Astrocyte (in vitro differentiated cells and primary cell): Measurements from ENCODE around the gene COBL. TPM values are rescaled to one million over a fixed set of nuclear protein-coding genes. Genes with fewer than 3 reads are reported as not detected.

Experiments used
- DNase-seq: peaks from one replicate; pipeline ENCODE4 v3.0.0-alpha.2; 2010; ENCODE audit warnings: low read depth
- FAIRE-seq: peaks from 2 replicates; lab custom pipeline; 2011; peaks lifted over from hg19 to GRCh38; lab: Jason Lieb, UNC
- H2AFZ ChIP-seq: 2 replicates; pipeline ENCODE4 v1.6.0; 2012; ENCODE audit warnings: low read depth, low read length, inconsistent platforms
- H3K27ac ChIP-seq: 2 replicates; pipeline ENCODE4 v1.5.1; 2011; ENCODE audit warnings: low read depth, low read length, inconsistent platforms
- H3K27me3 ChIP-seq: 2 replicates; pipeline ENCODE4 v1.6.0; 2011; ENCODE audit warnings: low read length, inconsistent platforms; ENCODE audit not compliant: insufficient read depth
- H3K36me3 ChIP-seq: 2 replicates; pipeline ENCODE4 v1.5.1; 2011; ENCODE audit warnings: low read length, inconsistent platforms; ENCODE audit not compliant: insufficient read depth
- H3K4me1 ChIP-seq: 2 replicates; pipeline ENCODE4 v1.5.1; 2011; ENCODE audit warnings: low read length, inconsistent platforms; ENCODE audit not compliant: insufficient read depth
- H3K4me2 ChIP-seq: 2 replicates; pipeline ENCODE4 v1.6.0; 2012; ENCODE audit warnings: low read length, inconsistent platforms
- H3K4me3 ChIP-seq: 2 replicates; pipeline ENCODE4 v1.5.1; 2011; ENCODE audit warnings: low read depth, mild to moderate bottlenecking, low read length, inconsistent platforms; ENCODE audit not compliant: insufficient read depth
- H3K79me2 ChIP-seq: 2 replicates; pipeline ENCODE4 v1.6.0; 2012; ENCODE audit warnings: mild to moderate bottlenecking, low read length, inconsistent platforms; ENCODE audit not compliant: insufficient read depth
- H3K9ac ChIP-seq: 2 replicates; pipeline ENCODE4 v1.6.0; 2012; ENCODE audit warnings: mild to moderate bottlenecking, low read length, inconsistent platforms
- H3K9me3 ChIP-seq: 2 replicates; pipeline ENCODE4 v1.5.1; 2012; ENCODE audit warnings: low read depth, mild to moderate bottlenecking, low read length, inconsistent platforms; ENCODE audit not compliant: insufficient read depth
- H4K20me1 ChIP-seq: 2 replicates; pipeline ENCODE4 v1.6.0; 2012; ENCODE audit warnings: low read length, inconsistent platforms; ENCODE audit not compliant: insufficient read depth
- H3K27ac Mint-ChIP-seq: one replicate; pipeline ENCODE4 v1.8.0; 2021; ENCODE audit warnings: mild to moderate bottlenecking, mixed read lengths; ENCODE audit not compliant: unreplicated experiment
- H3K27me3 Mint-ChIP-seq: one replicate; pipeline ENCODE4 v1.8.0; 2021; ENCODE audit warnings: low read depth, mixed read lengths; ENCODE audit not compliant: unreplicated experiment
- H3K36me3 Mint-ChIP-seq: one replicate; pipeline ENCODE4 v1.8.0; 2021; ENCODE audit warnings: low read depth, mixed read lengths; ENCODE audit not compliant: unreplicated experiment
- H3K4me1 Mint-ChIP-seq: one replicate; pipeline ENCODE4 v1.8.0; 2021; ENCODE audit warnings: low read depth, mixed read lengths; ENCODE audit not compliant: unreplicated experiment
- H3K4me3 Mint-ChIP-seq: one replicate; pipeline ENCODE4 v1.8.0; 2021; ENCODE audit warnings: mild to moderate bottlenecking, moderate library complexity, mixed read lengths; ENCODE audit not compliant: unreplicated experiment
- H3K9me3 Mint-ChIP-seq: one replicate; pipeline ENCODE4 v1.8.0; 2021; ENCODE audit warnings: mild to moderate bottlenecking, mixed read lengths; ENCODE audit not compliant: unreplicated experiment
- CTCF ChIP-seq: IDR thresholded peaks from 2 replicates; pipeline ENCODE4 v1.5.1; 2011; ENCODE audit warnings: low read depth, mild to moderate bottlenecking, inconsistent platforms, low read length, moderate library complexity; ENCODE audit not compliant: insufficient read depth
- EZH2 ChIP-seq: IDR thresholded peaks from 2 replicates; pipeline ENCODE4 v1.6.1; 2012; ENCODE audit warnings: mild to moderate bottlenecking, low read length, inconsistent platforms; ENCODE audit not compliant: insufficient read depth
- total RNA-seq: library from RNA; stranded (reverse); gene quantifications from 2 replicates; pipeline ENCODE4 v1.2.1, GENCODE V29; 2021

The COBL gene
- total RNA-seq, 1 donor from 2014 or later, result 6.4 TPM

- Histone ChIP-seq H3K27ac (no peak overlapping the region), H3K4me1 (no peaks in the 10 kb centered on the region), H2AFZ (no peak overlapping the region), H3K79me2 (no peaks in the 10 kb centered on the region), H3K36me3 (no peaks in the 10 kb centered on the region), H3K4me2 (no peak overlapping the region), H3K9me3 (no peaks in the 10 kb centered on the region), H4K20me1 (no peaks in the 10 kb centered on the region), H3K4me3 (no peak overlapping the region), H3K27me3 (no peaks in the 10 kb centered on the region), H3K9ac (no peak overlapping the region)
- DNase-seq (no peak), FAIRE-seq (no peak)
- H3K4me3 Mint-ChIP-seq, result no peak overlapping the region
- TF ChIP-seq CTCF, result no peak
- TF ChIP-seq EZH2, result no peak
- H3K9me3 Mint-ChIP-seq, result no peaks in the 10 kb centered on the region
- no peaks in the 10 kb centered on the region for H3K27me3 Mint-ChIP-seq
- no peak overlapping the region for H3K27ac Mint-ChIP-seq
- peaks cover 2% of the 10 kb centered on the region for H3K4me1 Mint-ChIP-seq
- H3K36me3 Mint-ChIP-seq, result no peaks in the 10 kb centered on the region
These were observed 151.3 kb downstream of the COBL start for GRCh38 chr7:51165337-51165736.

DNA sequence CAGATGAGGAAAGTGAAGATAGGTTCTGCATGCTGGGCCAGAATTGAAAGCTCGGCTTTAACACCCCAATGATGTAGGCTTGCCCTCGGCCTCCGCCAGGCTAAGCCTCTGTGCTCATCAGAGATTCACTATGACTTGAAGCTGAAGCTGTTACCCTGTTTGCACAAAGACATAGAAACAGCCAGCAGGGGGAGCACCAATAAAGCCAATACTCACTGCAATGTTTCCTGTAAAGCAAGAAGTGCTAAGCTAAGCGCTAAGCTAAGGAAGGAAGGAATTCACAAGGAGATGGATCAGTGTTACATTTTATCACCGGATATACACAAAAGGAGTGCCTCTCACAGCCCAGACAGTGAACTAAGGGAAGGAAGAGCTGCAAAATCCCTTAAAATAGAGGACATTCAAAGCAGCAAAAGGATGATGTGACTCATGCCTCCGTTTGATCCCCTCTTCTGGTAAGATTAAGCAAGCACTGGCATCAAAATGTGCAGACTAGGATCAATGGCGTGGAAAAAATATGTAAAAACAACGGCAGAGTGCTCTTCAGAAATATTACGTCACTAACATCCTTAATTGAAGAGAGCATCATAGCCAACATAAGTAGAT, 153.8 kb downstream of the COBL start:
- Histone ChIP-seq H4K20me1 (no peaks in the 10 kb centered on the region), H3K79me2 (no peaks in the 10 kb centered on the region), H3K27ac (no peak overlapping the region), H3K4me3 (no peak overlapping the region), H3K4me1 (no peaks in the 10 kb centered on the region), H3K9ac (no peak overlapping the region), H2AFZ (peak overlapping the region; percentile 45), H3K9me3 (no peaks in the 10 kb centered on the region), H3K4me2 (no peak overlapping the region), H3K36me3 (no peaks in the 10 kb centered on the region), H3K27me3 (peaks cover 2% of the 10 kb centered on the region)
- TF ChIP-seq CTCF (peak; percentile 84), EZH2 (no peak)
- no peak overlapping the region for H3K27ac Mint-ChIP-seq
- no peak overlapping the region for H3K4me3 Mint-ChIP-seq
- DNase-seq (peak; percentile 61), FAIRE-seq (peak; percentile 96)
- no peaks in the 10 kb centered on the region for H3K9me3 Mint-ChIP-seq
- H3K27me3 Mint-ChIP-seq, result no peaks in the 10 kb centered on the region
- H3K36me3 Mint-ChIP-seq, result no peaks in the 10 kb centered on the region
- H3K4me1 Mint-ChIP-seq, result peaks cover 2% of the 10 kb centered on the region

DNA sequence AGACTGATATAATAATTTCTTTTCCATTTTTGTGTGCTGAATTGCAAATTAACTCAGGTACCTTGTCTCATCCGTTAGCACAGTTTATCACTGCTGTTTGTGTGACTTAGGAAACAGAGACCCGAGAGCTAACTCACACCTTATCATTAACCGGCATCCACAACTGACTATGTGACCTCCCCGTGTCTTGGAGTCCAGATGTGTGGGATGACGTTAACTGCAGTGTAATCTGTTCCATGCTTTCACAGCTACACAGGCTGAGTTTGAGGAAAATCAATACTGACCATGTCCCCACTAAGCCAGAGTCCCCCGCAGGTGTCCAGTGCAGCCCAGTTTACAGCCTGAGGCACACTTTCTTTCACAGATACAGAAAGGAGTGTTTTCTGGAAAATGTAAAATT, 154.7 kb downstream of the COBL start:
- no peak overlapping the region for H3K4me2 ChIP-seq
- H3K36me3 ChIP-seq, result no peaks in the 10 kb centered on the region
- no peaks in the 10 kb centered on the region for H3K36me3 Mint-ChIP-seq
- no peak overlapping the region for H3K27ac Mint-ChIP-seq
- H3K27ac ChIP-seq, result no peak overlapping the region
- H3K4me3 Mint-ChIP-seq, result no peak overlapping the region
- H3K27me3 ChIP-seq, result peaks cover 2% of the 10 kb centered on the region
- H3K4me1 ChIP-seq, result no peaks in the 10 kb centered on the region
- TF ChIP-seq CTCF, result no peak
- no peak for TF ChIP-seq EZH2
- no peak overlapping the region for H3K9ac ChIP-seq
- H4K20me1 ChIP-seq, result no peaks in the 10 kb centered on the region
- no peaks in the 10 kb centered on the region for H3K9me3 ChIP-seq
- no peak overlapping the region for H3K4me3 ChIP-seq
- no peaks in the 10 kb centered on the region for H3K27me3 Mint-ChIP-seq
- H2AFZ ChIP-seq, result no peak overlapping the region
- H3K79me2 ChIP-seq, result no peaks in the 10 kb centered on the region
- FAIRE-seq (no peak), DNase-seq (no peak)
- no peaks in the 10 kb centered on the region for H3K9me3 Mint-ChIP-seq
- H3K4me1 Mint-ChIP-seq, result peaks cover 2% of the 10 kb centered on the region
